Measurements from ENCODE around the gene RNF169.

DNA sequence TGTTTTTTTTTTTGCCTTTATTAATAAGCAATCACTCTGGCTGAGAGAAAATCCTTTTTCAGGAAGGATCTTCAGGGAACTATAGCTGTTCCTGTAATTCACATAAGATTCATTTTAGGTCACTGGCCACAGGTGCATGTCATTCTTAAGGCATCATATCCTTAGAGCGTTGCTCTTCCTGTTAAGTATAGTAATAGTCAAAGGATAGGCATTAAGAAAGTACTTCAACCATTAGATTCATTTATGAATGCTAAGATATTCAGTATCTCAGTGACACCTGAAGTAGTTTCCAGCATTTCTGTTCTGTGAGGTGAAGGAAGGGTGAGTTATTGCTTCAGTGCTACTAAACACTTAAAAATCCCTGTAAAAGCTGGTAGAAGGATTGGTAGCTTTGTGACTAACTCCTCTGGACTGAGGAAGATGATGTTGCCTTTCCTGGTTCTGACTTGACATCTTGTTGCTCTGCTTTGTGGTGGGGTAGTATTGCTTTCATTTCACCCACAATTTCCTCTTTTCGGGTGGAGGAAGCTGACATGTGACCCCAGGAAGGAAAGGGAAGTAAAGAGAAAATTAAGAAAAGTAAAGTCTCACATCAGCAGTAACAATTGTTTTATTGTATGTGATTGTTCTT is 34.7 kb downstream of the RNF169 start:
- TF ChIP-seq, protein P1, sequence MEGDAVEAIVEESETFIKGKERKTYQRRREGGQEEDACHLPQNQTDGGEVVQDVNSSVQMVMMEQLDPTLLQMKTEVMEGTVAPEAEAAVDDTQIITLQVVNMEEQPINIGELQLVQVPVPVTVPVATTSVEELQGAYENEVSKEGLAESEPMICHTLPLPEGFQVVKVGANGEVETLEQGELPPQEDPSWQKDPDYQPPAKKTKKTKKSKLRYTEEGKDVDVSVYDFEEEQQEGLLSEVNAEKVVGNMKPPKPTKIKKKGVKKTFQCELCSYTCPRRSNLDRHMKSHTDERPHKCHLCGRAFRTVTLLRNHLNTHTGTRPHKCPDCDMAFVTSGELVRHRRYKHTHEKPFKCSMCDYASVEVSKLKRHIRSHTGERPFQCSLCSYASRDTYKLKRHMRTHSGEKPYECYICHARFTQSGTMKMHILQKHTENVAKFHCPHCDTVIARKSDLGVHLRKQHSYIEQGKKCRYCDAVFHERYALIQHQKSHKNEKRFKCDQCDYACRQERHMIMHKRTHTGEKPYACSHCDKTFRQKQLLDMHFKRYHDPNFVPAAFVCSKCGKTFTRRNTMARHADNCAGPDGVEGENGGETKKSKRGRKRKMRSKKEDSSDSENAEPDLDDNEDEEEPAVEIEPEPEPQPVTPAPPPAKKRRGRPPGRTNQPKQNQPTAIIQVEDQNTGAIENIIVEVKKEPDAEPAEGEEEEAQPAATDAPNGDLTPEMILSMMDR (IDR thresholded peaks at IDR 0.05) = no peak
- no peak for TF ChIP-seq POLR2A (IDR thresholded peaks at IDR 0.05)
